H9 (cell line): Measurements from ENCODE around the gene HCK. TPM values are rescaled to one million over a fixed set of nuclear protein-coding genes. Genes with fewer than 3 reads are reported as not detected.

Experiments used
- DNase-seq: peaks from one replicate; pipeline ENCODE4 v3.0.0-alpha.2; 2017
- H2AFZ ChIP-seq: one replicate; pipeline ENCODE4 v1.6.1; 2013; ENCODE audit warnings: mild to moderate bottlenecking, low read length, control low read depth, moderate library complexity
- H2AK5ac ChIP-seq: 2 replicates; pipeline ENCODE4 v1.6.1; 2013; ENCODE audit warnings: low read length, control low read depth, mixed read lengths; ENCODE audit not compliant: insufficient read length
- H2BK120ac ChIP-seq: one replicate; pipeline ENCODE4 v1.6.1; 2013; ENCODE audit warnings: low read depth, mild to moderate bottlenecking, low read length, control low read depth, inconsistent platforms; ENCODE audit not compliant: poor library complexity, severe bottlenecking
- H2BK12ac ChIP-seq: 2 replicates; pipeline ENCODE4 v1.6.1; 2013; ENCODE audit warnings: low read length, control low read depth, mixed read lengths, low read depth; ENCODE audit not compliant: insufficient read length
- H2BK15ac ChIP-seq: 2 replicates; pipeline ENCODE4 v1.6.1; 2013; ENCODE audit warnings: low read depth, low read length, control low read depth
- H2BK20ac ChIP-seq: one replicate; pipeline ENCODE4 v1.6.1; 2013; ENCODE audit warnings: low read depth, mild to moderate bottlenecking, low read length, control low read depth, inconsistent platforms; ENCODE audit not compliant: poor library complexity, severe bottlenecking
- H2BK5ac ChIP-seq: 2 replicates; pipeline ENCODE4 v1.6.1; 2013; ENCODE audit warnings: low read length, control low read depth, mixed read lengths; ENCODE audit not compliant: insufficient read length
- H3K14ac ChIP-seq: 2 replicates; pipeline ENCODE4 v1.6.1; 2013; ENCODE audit warnings: low read length, control low read depth; ENCODE audit not compliant: insufficient read depth
- H3K18ac ChIP-seq: 2 replicates; pipeline ENCODE4 v1.6.1; 2013; ENCODE audit warnings: low read depth, mild to moderate bottlenecking, mixed read lengths, low read length, control low read depth; ENCODE audit not compliant: insufficient read length
- H3K23ac ChIP-seq: 2 replicates; pipeline ENCODE4 v1.6.1; 2013; ENCODE audit warnings: low read length, control low read depth, mixed read lengths, low read depth; ENCODE audit not compliant: insufficient read length
- H3K23me2 ChIP-seq: 2 replicates; pipeline ENCODE4 v1.6.1; 2013; ENCODE audit warnings: low read depth, mild to moderate bottlenecking, mixed read lengths, low read length, control low read depth; ENCODE audit not compliant: insufficient read length, poor library complexity, severe bottlenecking
- H3K27ac ChIP-seq: 2 replicates; pipeline ENCODE4 v1.5.1; 2013; ENCODE audit warnings: low read length, control low read depth, mixed read lengths, low read depth; ENCODE audit not compliant: insufficient read length
- H3K27me3 ChIP-seq: 2 replicates; pipeline ENCODE4 v1.6.1; 2013; ENCODE audit warnings: low read length, control low read depth, inconsistent platforms; ENCODE audit not compliant: insufficient read depth
- H3K4ac ChIP-seq: 2 replicates; pipeline ENCODE4 v1.6.1; 2013; ENCODE audit warnings: low read depth, mild to moderate bottlenecking, control low read depth, inconsistent platforms, low read length, moderate library complexity
- H3K4me1 ChIP-seq: 2 replicates; pipeline ENCODE4 v1.6.1; 2013; ENCODE audit warnings: low read length, control low read depth, inconsistent platforms; ENCODE audit not compliant: insufficient read depth
- H3K4me2 ChIP-seq: 2 replicates; pipeline ENCODE4 v1.6.1; 2013; ENCODE audit warnings: low read length, control low read depth, mixed read lengths; ENCODE audit not compliant: insufficient read length, insufficient read depth
- H3K56ac ChIP-seq: 2 replicates; pipeline ENCODE4 v1.6.1; 2013; ENCODE audit warnings: low read depth, mild to moderate bottlenecking, mixed read lengths, low read length, control low read depth; ENCODE audit not compliant: insufficient read length
- H3K79me1 ChIP-seq: 2 replicates; pipeline ENCODE4 v1.6.1; 2013; ENCODE audit warnings: low read depth, mild to moderate bottlenecking, moderate library complexity, low read length, control low read depth, inconsistent platforms; ENCODE audit not compliant: insufficient read depth, poor library complexity, severe bottlenecking
- H3K79me2 ChIP-seq: 2 replicates; pipeline ENCODE4 v1.6.1; 2013; ENCODE audit warnings: low read length, control low read depth, inconsistent platforms; ENCODE audit not compliant: insufficient read depth
- H3K9ac ChIP-seq: 2 replicates; pipeline ENCODE4 v1.6.1; 2013; ENCODE audit warnings: low read length, control low read depth, mixed read lengths; ENCODE audit not compliant: insufficient read length; ENCODE audit errors: extremely low read depth
- H3K9me3 ChIP-seq: one replicate; pipeline ENCODE4 v1.6.1; 2013; ENCODE audit warnings: low read depth, low read length, inconsistent platforms; ENCODE audit not compliant: control insufficient read depth
- H3T11ph ChIP-seq: one replicate; pipeline ENCODE4 v1.6.1; 2013; ENCODE audit warnings: mild to moderate bottlenecking, low read length, control low read depth, inconsistent platforms
- H4K20me1 ChIP-seq: one replicate; pipeline ENCODE4 v1.6.1; 2013; ENCODE audit not compliant: control insufficient read depth, insufficient read length, insufficient read depth
- H4K5ac ChIP-seq: 2 replicates; pipeline ENCODE4 v1.6.1; 2013; ENCODE audit warnings: low read depth, mild to moderate bottlenecking, mixed read lengths, low read length, control low read depth; ENCODE audit not compliant: insufficient read length
- H4K8ac ChIP-seq: replicated peaks from 2 replicates; pipeline ENCODE4 v1.6.1; 2013; ENCODE audit warnings: low read length, control low read depth, mixed read lengths, low read depth; ENCODE audit not compliant: insufficient read length
- H4K91ac ChIP-seq: 2 replicates; pipeline ENCODE4 v1.6.1; 2013; ENCODE audit warnings: low read depth, mild to moderate bottlenecking, moderate library complexity, mixed read lengths, low read length, control low read depth; ENCODE audit not compliant: insufficient read length
- H3K27ac Mint-ChIP-seq, 3 experiments: 2 replicates in 2 of 3; 3 replicates in 1 of 3; pipeline ENCODE4 v1.8.0; 2020 to 2021; ENCODE audit warnings: mixed read lengths in 3 of 3, mild to moderate bottlenecking in 1 of 3, moderate library complexity in 1 of 3
- H3K27me3 Mint-ChIP-seq: 2 replicates; pipeline ENCODE4 v1.8.0; 2021; ENCODE audit warnings: low read depth, mild to moderate bottlenecking, moderate library complexity, mixed read lengths
- H3K36me3 Mint-ChIP-seq, 3 experiments: 2 replicates in 2 of 3; 3 replicates in 1 of 3; pipeline ENCODE4 v1.8.0; 2020 to 2021; ENCODE audit warnings: low read depth in 3 of 3, mixed read lengths in 3 of 3; ENCODE audit not compliant: insufficient read depth in 1 of 3
- H3K4me1 Mint-ChIP-seq, 2 experiments: 2 replicates each; pipeline ENCODE4 v1.8.0; 2020; ENCODE audit warnings: mixed read lengths in 2 of 2
- H3K4me3 Mint-ChIP-seq, 2 experiments: 2 replicates in 1 of 2; 3 replicates in 1 of 2; pipeline ENCODE4 v1.8.0; 2020 to 2021; ENCODE audit warnings: mild to moderate bottlenecking in 2 of 2, mixed read lengths in 2 of 2, moderate library complexity in 1 of 2
- H3K9me3 Mint-ChIP-seq, 2 experiments: 2 replicates in 1 of 2; 3 replicates in 1 of 2; pipeline ENCODE4 v1.8.0; 2020; ENCODE audit warnings: mild to moderate bottlenecking in 2 of 2, mixed read lengths in 2 of 2, moderate library complexity in 1 of 2
- CTCF ChIP-seq: fragments of 200-600 bp; sonication (generic); conservative IDR thresholded peaks from 3 replicates; pipeline ENCODE4 v1.8.0; 2021; ENCODE audit warnings: antibody characterized with exemption, mild to moderate bottlenecking
- WGBS: extraction: QIAGEN DNeasy Blood & Tissue Kit; methylation state at CpG from one replicate; pipeline ENCODE4 v1.1.7; 2013; ENCODE audit warnings: missing lambda C conversion rate, low lambda C conversion rate, mixed read lengths; ENCODE audit not compliant: insufficient read length; ENCODE audit errors: extremely low coverage; 5-methylcytosine and 5-hydroxymethylcytosine counted together
- total RNA-seq: library from RNA; stranded (reverse); gene quantifications from 2 replicates; pipeline ENCODE4 v1.2.1, GENCODE V29; 2021

The HCK gene
- total RNA-seq, 1 experiment from 2014 or later, result 1.7 TPM

GRCh38 chr20:32010101-32010500 is 41.9 kb upstream of the HCK start, which contains the start of gene CCM2L:
Gene CCM2L (plus strand): TSS chr20:32010438. CDS start chr20:32010455, 17 bp downstream.
- Mint-ChIP-seq H3K4me3 (peak within 1 kb of the TSS; percentile 11 to 65; a peak in 2 of 5 replicates), H3K27ac (peak within 1 kb of the TSS in 2 of 3 experiments; percentile 27 to 85; a peak in 1 of 7 replicates), H3K36me3 (no peaks in the 10 kb centered on the region; a peak in 1 of 7 replicates), H3K4me1 (peaks cover 56% of the 10 kb centered on the region in 2 experiments), H3K27me3 (no peaks in the 10 kb centered on the region; the same call in none of the 2 replicates), H3K9me3 (no peaks in the 10 kb centered on the region; a peak in 1 of 5 replicates)
- Histone ChIP-seq H3K9ac (no peak within 1 kb of the TSS), H3K4me1 (peaks cover under 1% of the 10 kb centered on the region; the same call in 1 of the 2 replicates), H4K91ac (no peak within 1 kb of the TSS), H4K20me1 (no peaks in the 10 kb centered on the region), H3K4me2 (peak within 1 kb of the TSS; percentile 8), H3K23me2 (no peaks in the 10 kb centered on the region), H2BK5ac (no peak within 1 kb of the TSS), H2BK12ac (no peak within 1 kb of the TSS), H3T11ph (no peak within 1 kb of the TSS), H3K27me3 (no peaks in the 10 kb centered on the region), H2AK5ac (no peak within 1 kb of the TSS), H3K14ac (no peak within 1 kb of the TSS), H4K5ac (no peak within 1 kb of the TSS), H2BK20ac (no peak within 1 kb of the TSS), H3K9me3 (no peaks in the 10 kb centered on the region), H2BK15ac (no peak within 1 kb of the TSS), H3K23ac (no peak within 1 kb of the TSS), H3K79me2 (no peaks in the 10 kb centered on the region), H3K56ac (no peak within 1 kb of the TSS), H3K79me1 (no peaks in the 10 kb centered on the region), H2BK120ac (no peak within 1 kb of the TSS), H3K4ac (no peak within 1 kb of the TSS), H3K27ac (no peak within 1 kb of the TSS), H2AFZ (no peak within 1 kb of the TSS), H3K18ac (no peak within 1 kb of the TSS), H4K8ac (no peak within 1 kb of the TSS)
- no peak for DNase-seq
- no peak for TF ChIP-seq CTCF
- WGBS, result no CpG with 5 or more reads among the region's 2 CpGs
